H9 (cell line): Measurements from ENCODE around the gene ZNF75A. TPM values are rescaled to one million over a fixed set of nuclear protein-coding genes. Genes with fewer than 3 reads are reported as not detected.

Source experiments
- DNase-seq: peaks from one replicate; pipeline ENCODE4 v3.0.0-alpha.2; 2017
- H2AFZ ChIP-seq: one replicate; pipeline ENCODE4 v1.6.1; 2013; ENCODE audit warnings: mild to moderate bottlenecking, low read length, control low read depth, moderate library complexity
- H2AK5ac ChIP-seq: 2 replicates; pipeline ENCODE4 v1.6.1; 2013; ENCODE audit warnings: low read length, control low read depth, mixed read lengths; ENCODE audit not compliant: insufficient read length
- H2BK120ac ChIP-seq: one replicate; pipeline ENCODE4 v1.6.1; 2013; ENCODE audit warnings: low read depth, mild to moderate bottlenecking, low read length, control low read depth, inconsistent platforms; ENCODE audit not compliant: poor library complexity, severe bottlenecking
- H2BK12ac ChIP-seq: 2 replicates; pipeline ENCODE4 v1.6.1; 2013; ENCODE audit warnings: low read length, control low read depth, mixed read lengths, low read depth; ENCODE audit not compliant: insufficient read length
- H2BK15ac ChIP-seq: 2 replicates; pipeline ENCODE4 v1.6.1; 2013; ENCODE audit warnings: low read depth, low read length, control low read depth
- H2BK20ac ChIP-seq: one replicate; pipeline ENCODE4 v1.6.1; 2013; ENCODE audit warnings: low read depth, mild to moderate bottlenecking, low read length, control low read depth, inconsistent platforms; ENCODE audit not compliant: poor library complexity, severe bottlenecking
- H2BK5ac ChIP-seq: 2 replicates; pipeline ENCODE4 v1.6.1; 2013; ENCODE audit warnings: low read length, control low read depth, mixed read lengths; ENCODE audit not compliant: insufficient read length
- H3K14ac ChIP-seq: 2 replicates; pipeline ENCODE4 v1.6.1; 2013; ENCODE audit warnings: low read length, control low read depth; ENCODE audit not compliant: insufficient read depth
- H3K18ac ChIP-seq: 2 replicates; pipeline ENCODE4 v1.6.1; 2013; ENCODE audit warnings: low read depth, mild to moderate bottlenecking, mixed read lengths, low read length, control low read depth; ENCODE audit not compliant: insufficient read length
- H3K23ac ChIP-seq: 2 replicates; pipeline ENCODE4 v1.6.1; 2013; ENCODE audit warnings: low read length, control low read depth, mixed read lengths, low read depth; ENCODE audit not compliant: insufficient read length
- H3K23me2 ChIP-seq: 2 replicates; pipeline ENCODE4 v1.6.1; 2013; ENCODE audit warnings: low read depth, mild to moderate bottlenecking, mixed read lengths, low read length, control low read depth; ENCODE audit not compliant: insufficient read length, poor library complexity, severe bottlenecking
- H3K27ac ChIP-seq: 2 replicates; pipeline ENCODE4 v1.5.1; 2013; ENCODE audit warnings: low read length, control low read depth, mixed read lengths, low read depth; ENCODE audit not compliant: insufficient read length
- H3K27me3 ChIP-seq: 2 replicates; pipeline ENCODE4 v1.6.1; 2013; ENCODE audit warnings: low read length, control low read depth, inconsistent platforms; ENCODE audit not compliant: insufficient read depth
- H3K4ac ChIP-seq: 2 replicates; pipeline ENCODE4 v1.6.1; 2013; ENCODE audit warnings: low read depth, mild to moderate bottlenecking, control low read depth, inconsistent platforms, low read length, moderate library complexity
- H3K4me1 ChIP-seq: 2 replicates; pipeline ENCODE4 v1.6.1; 2013; ENCODE audit warnings: low read length, control low read depth, inconsistent platforms; ENCODE audit not compliant: insufficient read depth
- H3K4me2 ChIP-seq: 2 replicates; pipeline ENCODE4 v1.6.1; 2013; ENCODE audit warnings: low read length, control low read depth, mixed read lengths; ENCODE audit not compliant: insufficient read length, insufficient read depth
- H3K56ac ChIP-seq: 2 replicates; pipeline ENCODE4 v1.6.1; 2013; ENCODE audit warnings: low read depth, mild to moderate bottlenecking, mixed read lengths, low read length, control low read depth; ENCODE audit not compliant: insufficient read length
- H3K79me1 ChIP-seq: 2 replicates; pipeline ENCODE4 v1.6.1; 2013; ENCODE audit warnings: low read depth, mild to moderate bottlenecking, moderate library complexity, low read length, control low read depth, inconsistent platforms; ENCODE audit not compliant: insufficient read depth, poor library complexity, severe bottlenecking
- H3K79me2 ChIP-seq: 2 replicates; pipeline ENCODE4 v1.6.1; 2013; ENCODE audit warnings: low read length, control low read depth, inconsistent platforms; ENCODE audit not compliant: insufficient read depth
- H3K9ac ChIP-seq: 2 replicates; pipeline ENCODE4 v1.6.1; 2013; ENCODE audit warnings: low read length, control low read depth, mixed read lengths; ENCODE audit not compliant: insufficient read length; ENCODE audit errors: extremely low read depth
- H3K9me3 ChIP-seq: one replicate; pipeline ENCODE4 v1.6.1; 2013; ENCODE audit warnings: low read depth, low read length, inconsistent platforms; ENCODE audit not compliant: control insufficient read depth
- H3T11ph ChIP-seq: one replicate; pipeline ENCODE4 v1.6.1; 2013; ENCODE audit warnings: mild to moderate bottlenecking, low read length, control low read depth, inconsistent platforms
- H4K20me1 ChIP-seq: one replicate; pipeline ENCODE4 v1.6.1; 2013; ENCODE audit not compliant: control insufficient read depth, insufficient read length, insufficient read depth
- H4K5ac ChIP-seq: 2 replicates; pipeline ENCODE4 v1.6.1; 2013; ENCODE audit warnings: low read depth, mild to moderate bottlenecking, mixed read lengths, low read length, control low read depth; ENCODE audit not compliant: insufficient read length
- H4K8ac ChIP-seq: replicated peaks from 2 replicates; pipeline ENCODE4 v1.6.1; 2013; ENCODE audit warnings: low read length, control low read depth, mixed read lengths, low read depth; ENCODE audit not compliant: insufficient read length
- H4K91ac ChIP-seq: 2 replicates; pipeline ENCODE4 v1.6.1; 2013; ENCODE audit warnings: low read depth, mild to moderate bottlenecking, moderate library complexity, mixed read lengths, low read length, control low read depth; ENCODE audit not compliant: insufficient read length
- H3K27ac Mint-ChIP-seq, 3 experiments: 2 replicates in 2 of 3; 3 replicates in 1 of 3; pipeline ENCODE4 v1.8.0; 2020 to 2021; ENCODE audit warnings: mixed read lengths in 3 of 3, mild to moderate bottlenecking in 1 of 3, moderate library complexity in 1 of 3
- H3K27me3 Mint-ChIP-seq: 2 replicates; pipeline ENCODE4 v1.8.0; 2021; ENCODE audit warnings: low read depth, mild to moderate bottlenecking, moderate library complexity, mixed read lengths
- H3K36me3 Mint-ChIP-seq, 3 experiments: 2 replicates in 2 of 3; 3 replicates in 1 of 3; pipeline ENCODE4 v1.8.0; 2020 to 2021; ENCODE audit warnings: low read depth in 3 of 3, mixed read lengths in 3 of 3; ENCODE audit not compliant: insufficient read depth in 1 of 3
- H3K4me1 Mint-ChIP-seq, 2 experiments: 2 replicates each; pipeline ENCODE4 v1.8.0; 2020; ENCODE audit warnings: mixed read lengths in 2 of 2
- H3K4me3 Mint-ChIP-seq, 2 experiments: 2 replicates in 1 of 2; 3 replicates in 1 of 2; pipeline ENCODE4 v1.8.0; 2020 to 2021; ENCODE audit warnings: mild to moderate bottlenecking in 2 of 2, mixed read lengths in 2 of 2, moderate library complexity in 1 of 2
- H3K9me3 Mint-ChIP-seq, 2 experiments: 2 replicates in 1 of 2; 3 replicates in 1 of 2; pipeline ENCODE4 v1.8.0; 2020; ENCODE audit warnings: mild to moderate bottlenecking in 2 of 2, mixed read lengths in 2 of 2, moderate library complexity in 1 of 2
- WGBS: extraction: QIAGEN DNeasy Blood & Tissue Kit; methylation state at CpG from one replicate; pipeline ENCODE4 v1.1.7; 2013; ENCODE audit warnings: missing lambda C conversion rate, low lambda C conversion rate, mixed read lengths; ENCODE audit not compliant: insufficient read length; ENCODE audit errors: extremely low coverage; 5-methylcytosine and 5-hydroxymethylcytosine counted together
- total RNA-seq: library from RNA; stranded (reverse); gene quantifications from 2 replicates; pipeline ENCODE4 v1.2.1, GENCODE V29; 2021
- TF ChIP-seq, protein P1 (sequence below): fragments of 200-600 bp; sonication (generic); conservative IDR thresholded peaks from 3 replicates; pipeline ENCODE4 v1.8.0; 2021; ENCODE audit warnings: antibody characterized with exemption, mild to moderate bottlenecking

The ZNF75A gene
- total RNA-seq, 1 experiment from 2014 or later = 42.4 TPM

- Histone ChIP-seq H2BK15ac (no peak overlapping the region), H3K23ac (no peak overlapping the region), H3K9ac (no peak overlapping the region), H3K9me3 (peaks cover 11% of the 10 kb centered on the region), H4K20me1 (no peaks in the 10 kb centered on the region), H3K18ac (no peak overlapping the region), H3K23me2 (no peaks in the 10 kb centered on the region), H3K4me1 (no peaks in the 10 kb centered on the region), H2AK5ac (no peak overlapping the region), H2BK5ac (no peak overlapping the region), H3K4me2 (no peak overlapping the region), H3K27ac (no peak overlapping the region), H3K79me2 (no peaks in the 10 kb centered on the region), H2BK20ac (no peak overlapping the region), H4K5ac (no peak overlapping the region), H3K4ac (no peak overlapping the region), H2BK12ac (no peak overlapping the region), H3K14ac (no peak overlapping the region), H2AFZ (no peak overlapping the region), H3K27me3 (no peaks in the 10 kb centered on the region), H3K56ac (no peak overlapping the region), H3K79me1 (no peaks in the 10 kb centered on the region), H4K8ac (no peak overlapping the region), H4K91ac (no peak overlapping the region), H3T11ph (no peak overlapping the region), H2BK120ac (no peak overlapping the region)
- TF ChIP-seq, protein P1, sequence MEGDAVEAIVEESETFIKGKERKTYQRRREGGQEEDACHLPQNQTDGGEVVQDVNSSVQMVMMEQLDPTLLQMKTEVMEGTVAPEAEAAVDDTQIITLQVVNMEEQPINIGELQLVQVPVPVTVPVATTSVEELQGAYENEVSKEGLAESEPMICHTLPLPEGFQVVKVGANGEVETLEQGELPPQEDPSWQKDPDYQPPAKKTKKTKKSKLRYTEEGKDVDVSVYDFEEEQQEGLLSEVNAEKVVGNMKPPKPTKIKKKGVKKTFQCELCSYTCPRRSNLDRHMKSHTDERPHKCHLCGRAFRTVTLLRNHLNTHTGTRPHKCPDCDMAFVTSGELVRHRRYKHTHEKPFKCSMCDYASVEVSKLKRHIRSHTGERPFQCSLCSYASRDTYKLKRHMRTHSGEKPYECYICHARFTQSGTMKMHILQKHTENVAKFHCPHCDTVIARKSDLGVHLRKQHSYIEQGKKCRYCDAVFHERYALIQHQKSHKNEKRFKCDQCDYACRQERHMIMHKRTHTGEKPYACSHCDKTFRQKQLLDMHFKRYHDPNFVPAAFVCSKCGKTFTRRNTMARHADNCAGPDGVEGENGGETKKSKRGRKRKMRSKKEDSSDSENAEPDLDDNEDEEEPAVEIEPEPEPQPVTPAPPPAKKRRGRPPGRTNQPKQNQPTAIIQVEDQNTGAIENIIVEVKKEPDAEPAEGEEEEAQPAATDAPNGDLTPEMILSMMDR = no peak
- H3K9me3 Mint-ChIP-seq = peaks cover 47 to 49% of the 10 kb centered on the region in 2 experiments
- no peak for DNase-seq
- H3K27ac Mint-ChIP-seq = no peak overlapping the region
- no CpG with 5 or more reads among the region's 3 CpGs for WGBS
- H3K4me3 Mint-ChIP-seq = no peak overlapping the region
- H3K27me3 Mint-ChIP-seq = peaks cover 10% of the 10 kb centered on the region
- H3K36me3 Mint-ChIP-seq = no peaks in the 10 kb centered on the region; a peak in 2 of 7 replicates
- H3K4me1 Mint-ChIP-seq = no peaks in the 10 kb centered on the region
These were observed 22.8 kb downstream of the ZNF75A start for GRCh38 chr16:3328104-3328503.
